HEK293 (cell line): ENCODE data around the gene BTBD2.

Source experiments
- CTCF ChIA-PET: fragments of 350-600 bp; formaldehyde crosslinking; extraction: SDS; loops from one replicate; lab custom pipeline; 2021; ENCODE audit warnings: antibody characterized with exemption; lab: Yijun Ruan, JAX
- POLR2A ChIA-PET: fragments of 300-600 bp; formaldehyde crosslinking; extraction: SDS; loops from one replicate; lab custom pipeline; 2020; ENCODE audit warnings: antibody characterized with exemption, inconsistent platforms; lab: Yijun Ruan, JAX
- H3K27ac ChIP-seq: fragments of 200-500 bp; sonication (Bioruptor generic); 2 replicates; pipeline ENCODE4 v1.5.1; 2014; ENCODE audit warnings: low read depth, low read length, control low read depth, inconsistent platforms; ENCODE audit errors: extremely low read depth
- H3K36me3 ChIP-seq, 2 experiments: fragments of 200-500 bp in 1 of 2; sonication (Bioruptor generic) in 1 of 2; 1 replicate in 1 of 2; 2 replicates in 1 of 2; pipeline ENCODE4 v1.5.1; 2014 to 2017; ENCODE audit warnings: inconsistent platforms in 2 of 2, low read length in 2 of 2; ENCODE audit not compliant: control insufficient read depth in 2 of 2, insufficient read depth in 1 of 2
- H3K4me1 ChIP-seq: fragments of 200-500 bp; sonication (Bioruptor generic); 2 replicates; pipeline ENCODE4 v1.5.1; 2014; ENCODE audit warnings: mild to moderate bottlenecking, low read length, inconsistent platforms; ENCODE audit not compliant: control insufficient read depth, insufficient read depth
- H3K4me3 ChIP-seq: 2 replicates; pipeline ENCODE4 v1.5.1; 2011; ENCODE audit warnings: low read depth, mild to moderate bottlenecking, control low read depth, low read length, moderate library complexity
- H3K9me3 ChIP-seq: fragments of 200-500 bp; sonication (Bioruptor generic); 2 replicates; pipeline ENCODE4 v1.5.1; 2014; ENCODE audit warnings: low read depth, low read length, inconsistent platforms; ENCODE audit not compliant: control insufficient read depth, insufficient read depth
- KLF10 ChIP-seq: fragments of 450-650 bp; IDR thresholded peaks from 2 replicates; pipeline ENCODE4 v1.5.1; 2018; ENCODE audit warnings: missing biosample characterization, mild to moderate bottlenecking, missing genetic modification characterization
- PRDM1 ChIP-seq: fragments of 450-650 bp; formaldehyde crosslinking; IDR thresholded peaks from 2 replicates; pipeline ENCODE4; 2016; ENCODE audit warnings: missing biosample characterization, missing genetic modification characterization
- SP2 ChIP-seq: fragments of 450-650 bp; formaldehyde crosslinking; IDR thresholded peaks from 2 replicates; pipeline ENCODE4 v1.5.1; 2016; ENCODE audit warnings: missing biosample characterization, missing genetic modification characterization
- ZBTB21 ChIP-seq: fragments of 450-650 bp; formaldehyde crosslinking; IDR thresholded peaks from 2 replicates; pipeline ENCODE4 v1.5.1; 2017; ENCODE audit warnings: missing biosample characterization, missing genetic modification characterization
- ZFP69B ChIP-seq: fragments of 450-650 bp; formaldehyde crosslinking; IDR thresholded peaks from 2 replicates; pipeline ENCODE4 v1.5.1; 2016; ENCODE audit warnings: missing biosample characterization, missing genetic modification characterization
- ZNF114 ChIP-seq: fragments of 450-650 bp; formaldehyde crosslinking; IDR thresholded peaks from 2 replicates; pipeline ENCODE4 v1.5.0; 2017; ENCODE audit warnings: missing biosample characterization, missing genetic modification characterization
- ZNF146 ChIP-seq: fragments of 450-650 bp; formaldehyde crosslinking; IDR thresholded peaks from 2 replicates; pipeline ENCODE4 v1.5.1; 2016; ENCODE audit warnings: missing biosample characterization, missing genetic modification characterization
- ZNF2 ChIP-seq: fragments of 450-650 bp; formaldehyde crosslinking; IDR thresholded peaks from 2 replicates; pipeline ENCODE4 v1.5.1; 2016; ENCODE audit warnings: missing biosample characterization, missing genetic modification characterization
- ZNF292 ChIP-seq: fragments of 450-650 bp; formaldehyde crosslinking; IDR thresholded peaks from 2 replicates; pipeline ENCODE4 v1.5.1; 2016; ENCODE audit warnings: low read depth, missing biosample characterization, missing genetic modification characterization, borderline replicate concordance
- ZNF302 ChIP-seq: fragments of 450-650 bp; formaldehyde crosslinking; IDR thresholded peaks from 2 replicates; pipeline ENCODE4 v1.5.1; 2016; ENCODE audit warnings: missing biosample characterization, missing genetic modification characterization, low read depth
- ZNF311 ChIP-seq: fragments of 450-650 bp; formaldehyde crosslinking; IDR thresholded peaks from 2 replicates; pipeline ENCODE4 v1.5.1; 2017; ENCODE audit warnings: missing biosample characterization, missing genetic modification characterization, borderline replicate concordance
- ZNF341 ChIP-seq: fragments of 450-650 bp; formaldehyde crosslinking; IDR thresholded peaks from 2 replicates; pipeline ENCODE4; 2016; ENCODE audit warnings: low read depth, missing biosample characterization, missing genetic modification characterization
- ZNF354C ChIP-seq: fragments of 450-650 bp; formaldehyde crosslinking; IDR thresholded peaks from 2 replicates; pipeline ENCODE4 v1.5.1; 2016; ENCODE audit warnings: missing biosample characterization, missing genetic modification characterization, low read depth, borderline replicate concordance
- ZNF391 ChIP-seq: fragments of 450-650 bp; formaldehyde crosslinking; IDR thresholded peaks from 2 replicates; pipeline ENCODE4 v1.5.1; 2016; ENCODE audit warnings: low read depth, missing biosample characterization, missing genetic modification characterization, borderline replicate concordance
- ZNF394 ChIP-seq: fragments of 450-650 bp; formaldehyde crosslinking; IDR thresholded peaks from 2 replicates; pipeline ENCODE4 v1.5.1; 2016; ENCODE audit warnings: missing biosample characterization, missing genetic modification characterization, mild to moderate bottlenecking, moderate library complexity, borderline replicate concordance
- ZNF473 ChIP-seq: fragments of 450-650 bp; formaldehyde crosslinking; IDR thresholded peaks from 2 replicates; pipeline ENCODE4 v1.5.1; 2017; ENCODE audit warnings: missing biosample characterization, missing genetic modification characterization
- ZNF510 ChIP-seq: fragments of 450-650 bp; formaldehyde crosslinking; IDR thresholded peaks from 2 replicates; pipeline ENCODE4 v1.5.1; 2018; ENCODE audit warnings: mild to moderate bottlenecking, missing genetic modification characterization, missing biosample characterization; ENCODE audit not compliant: insufficient replicate concordance
- ZNF560 ChIP-seq: fragments of 450-650 bp; formaldehyde crosslinking; IDR thresholded peaks from 2 replicates; pipeline ENCODE4 v1.5.1; 2017; ENCODE audit warnings: missing biosample characterization, missing genetic modification characterization, borderline replicate concordance
- ZNF654 ChIP-seq: fragments of 450-650 bp; formaldehyde crosslinking; IDR thresholded peaks from 2 replicates; pipeline ENCODE4 v1.5.1; 2016; ENCODE audit warnings: low read depth, missing biosample characterization, missing genetic modification characterization
- ZNF701 ChIP-seq: fragments of 450-650 bp; formaldehyde crosslinking; IDR thresholded peaks from 2 replicates; pipeline ENCODE4 v1.5.1; 2016; ENCODE audit warnings: missing biosample characterization, missing genetic modification characterization
- TF ChIP-seq, protein P1 (sequence below): IDR thresholded peaks from 2 replicates; pipeline ENCODE4 v1.6.1; 2011; ENCODE audit warnings: mild to moderate bottlenecking, low read depth, low read length, borderline replicate concordance
- TF ChIP-seq, protein P2 (sequence below): fragments of 450-650 bp; formaldehyde crosslinking; IDR thresholded peaks from 2 replicates; pipeline ENCODE4 v1.5.1; 2017; ENCODE audit warnings: missing biosample characterization, missing genetic modification characterization
- TF ChIP-seq, protein P3 (sequence below): sonication (generic); formaldehyde crosslinking; IDR thresholded peaks from 2 replicates; pipeline ENCODE4 v1.8.1; 2022; ENCODE audit warnings: mild to moderate bottlenecking, moderate library complexity, missing genetic modification reagents
- TF ChIP-seq, protein P4 (sequence below): fragments of 450-650 bp; formaldehyde crosslinking; IDR thresholded peaks from 2 replicates; pipeline ENCODE4 v1.5.1; 2016; ENCODE audit warnings: missing biosample characterization, missing genetic modification characterization

Gene BTBD2

DNA sequence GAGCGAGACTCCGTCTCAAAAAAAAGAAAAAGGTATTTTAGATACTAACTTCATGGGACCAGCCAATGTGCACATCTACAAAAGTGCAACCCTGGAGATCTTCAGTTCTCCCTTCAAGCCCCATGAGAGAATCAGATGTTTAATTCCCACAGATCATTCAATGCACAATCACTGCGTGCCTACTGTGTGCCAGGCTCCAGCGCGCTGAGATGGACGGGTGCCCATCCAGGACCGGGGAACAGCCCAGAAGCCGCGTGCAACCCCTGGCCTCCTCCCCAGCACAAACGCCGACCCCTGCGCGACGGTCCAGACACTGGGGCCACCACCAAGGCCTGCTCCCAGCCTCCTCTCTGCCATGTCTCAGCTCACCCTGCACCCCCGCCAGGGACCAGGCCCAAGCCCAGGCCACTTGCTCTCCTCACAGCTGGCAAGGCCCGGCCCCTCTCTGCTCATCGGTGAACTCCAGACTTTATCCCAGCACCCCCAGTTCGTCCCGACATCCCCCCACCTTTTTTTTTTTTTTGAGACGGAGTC lies 5.3 kb downstream of the BTBD2 start:
- Histone ChIP-seq H3K9me3 (no peaks in the 10 kb centered on the region), H3K4me1 (no peaks in the 10 kb centered on the region), H3K4me3 (no peak overlapping the region), H3K36me3 (peaks cover 11 to 22% of the 10 kb centered on the region in 2 experiments; a peak in 2 of 3 replicates), H3K27ac (no peak overlapping the region)
- POLR2A ChIA-PET = interaction anchor here (0.7 to 1.1 kb wide), 5 partner anchors 8 to 471 kb away, joined by 3 to 8 read pairs (median 4); no protein-coding TSS in a partner anchor
- CTCF ChIA-PET = interaction anchor here (0.6 to 1.1 kb wide), 2 partner anchors 19 to 82 kb away, joined by 3 read pairs; no protein-coding TSS in a partner anchor
- TF ChIP-seq ZNF146 (tag by site-specific recombination) = no peak
- TF ChIP-seq, protein P1, sequence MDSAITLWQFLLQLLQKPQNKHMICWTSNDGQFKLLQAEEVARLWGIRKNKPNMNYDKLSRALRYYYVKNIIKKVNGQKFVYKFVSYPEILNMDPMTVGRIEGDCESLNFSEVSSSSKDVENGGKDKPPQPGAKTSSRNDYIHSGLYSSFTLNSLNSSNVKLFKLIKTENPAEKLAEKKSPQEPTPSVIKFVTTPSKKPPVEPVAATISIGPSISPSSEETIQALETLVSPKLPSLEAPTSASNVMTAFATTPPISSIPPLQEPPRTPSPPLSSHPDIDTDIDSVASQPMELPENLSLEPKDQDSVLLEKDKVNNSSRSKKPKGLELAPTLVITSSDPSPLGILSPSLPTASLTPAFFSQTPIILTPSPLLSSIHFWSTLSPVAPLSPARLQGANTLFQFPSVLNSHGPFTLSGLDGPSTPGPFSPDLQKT = no peak
- TF ChIP-seq SP2 (tag by site-specific recombination) = no peak
- no peak for TF ChIP-seq ZNF510 (tag by site-specific recombination)
- no peak for TF ChIP-seq ZNF292 (tag by site-specific recombination)
- TF ChIP-seq ZNF2 (tag by site-specific recombination) = no peak
- TF ChIP-seq ZNF701 (tag by site-specific recombination) = no peak
- no peak for TF ChIP-seq PRDM1 (tag by site-specific recombination)
- TF ChIP-seq, protein P2, sequence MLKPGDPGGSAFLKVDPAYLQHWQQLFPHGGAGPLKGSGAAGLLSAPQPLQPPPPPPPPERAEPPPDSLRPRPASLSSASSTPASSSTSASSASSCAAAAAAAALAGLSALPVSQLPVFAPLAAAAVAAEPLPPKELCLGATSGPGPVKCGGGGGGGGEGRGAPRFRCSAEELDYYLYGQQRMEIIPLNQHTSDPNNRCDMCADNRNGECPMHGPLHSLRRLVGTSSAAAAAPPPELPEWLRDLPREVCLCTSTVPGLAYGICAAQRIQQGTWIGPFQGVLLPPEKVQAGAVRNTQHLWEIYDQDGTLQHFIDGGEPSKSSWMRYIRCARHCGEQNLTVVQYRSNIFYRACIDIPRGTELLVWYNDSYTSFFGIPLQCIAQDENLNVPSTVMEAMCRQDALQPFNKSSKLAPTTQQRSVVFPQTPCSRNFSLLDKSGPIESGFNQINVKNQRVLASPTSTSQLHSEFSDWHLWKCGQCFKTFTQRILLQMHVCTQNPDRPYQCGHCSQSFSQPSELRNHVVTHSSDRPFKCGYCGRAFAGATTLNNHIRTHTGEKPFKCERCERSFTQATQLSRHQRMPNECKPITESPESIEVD = no peak
- TF ChIP-seq ZNF354C (tag by site-specific recombination) = no peak
- no peak for TF ChIP-seq ZNF341 (tag by site-specific recombination)
- no peak for TF ChIP-seq ZNF311 (tag by site-specific recombination)
- TF ChIP-seq, protein P3, sequence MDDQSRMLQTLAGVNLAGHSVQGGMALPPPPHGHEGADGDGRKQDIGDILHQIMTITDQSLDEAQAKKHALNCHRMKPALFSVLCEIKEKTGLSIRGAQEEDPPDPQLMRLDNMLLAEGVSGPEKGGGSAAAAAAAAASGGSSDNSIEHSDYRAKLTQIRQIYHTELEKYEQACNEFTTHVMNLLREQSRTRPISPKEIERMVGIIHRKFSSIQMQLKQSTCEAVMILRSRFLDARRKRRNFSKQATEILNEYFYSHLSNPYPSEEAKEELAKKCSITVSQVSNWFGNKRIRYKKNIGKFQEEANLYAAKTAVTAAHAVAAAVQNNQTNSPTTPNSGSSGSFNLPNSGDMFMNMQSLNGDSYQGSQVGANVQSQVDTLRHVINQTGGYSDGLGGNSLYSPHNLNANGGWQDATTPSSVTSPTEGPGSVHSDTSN (CRISPR knock-in tag) = no peak
- TF ChIP-seq ZNF560 (tag by site-specific recombination) = no peak
- TF ChIP-seq ZFP69B (tag by site-specific recombination) = no peak

DNA sequence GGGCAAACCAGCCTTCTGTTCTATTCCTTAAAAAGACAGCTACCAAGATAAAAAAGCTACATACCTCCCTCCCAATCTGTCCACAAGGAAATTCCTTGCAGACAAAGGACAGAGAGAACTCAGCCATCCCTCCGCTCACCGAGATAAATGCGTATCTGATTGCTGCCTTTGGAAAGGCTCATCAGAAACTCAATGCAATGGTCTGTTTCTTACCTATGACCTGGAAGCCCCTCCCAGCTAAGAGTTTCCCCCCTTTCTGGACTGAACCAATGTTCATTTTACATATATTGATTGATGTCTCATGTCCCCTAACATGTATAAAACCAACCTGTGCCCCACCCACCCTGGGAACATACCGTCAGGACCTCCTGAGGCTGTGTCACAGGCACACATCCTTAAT lies 11.6 kb downstream of the BTBD2 start:
- ChIA-PET POLR2A (interaction anchor here (0.6 to 0.7 kb wide), 3 partner anchors 128 to 590 kb away, joined by 4 to 5 read pairs (median 4); no protein-coding TSS in a partner anchor), CTCF (interaction anchor here (1.1 to 1.5 kb wide), 2 partner anchors 16 to 65 kb away, joined by 3 read pairs; no protein-coding TSS in a partner anchor)
- Histone ChIP-seq H3K36me3 (peaks cover 19 to 26% of the 10 kb centered on the region in 2 experiments; a peak in 2 of 3 replicates), H3K4me1 (no peaks in the 10 kb centered on the region), H3K27ac (no peak overlapping the region), H3K9me3 (no peaks in the 10 kb centered on the region), H3K4me3 (no peak overlapping the region)
- TF ChIP-seq ZNF391 (tag by site-specific recombination) = no peak
- no peak for TF ChIP-seq ZNF473
- no peak for TF ChIP-seq ZNF394
- TF ChIP-seq ZNF654 = no peak
- TF ChIP-seq, protein P4, sequence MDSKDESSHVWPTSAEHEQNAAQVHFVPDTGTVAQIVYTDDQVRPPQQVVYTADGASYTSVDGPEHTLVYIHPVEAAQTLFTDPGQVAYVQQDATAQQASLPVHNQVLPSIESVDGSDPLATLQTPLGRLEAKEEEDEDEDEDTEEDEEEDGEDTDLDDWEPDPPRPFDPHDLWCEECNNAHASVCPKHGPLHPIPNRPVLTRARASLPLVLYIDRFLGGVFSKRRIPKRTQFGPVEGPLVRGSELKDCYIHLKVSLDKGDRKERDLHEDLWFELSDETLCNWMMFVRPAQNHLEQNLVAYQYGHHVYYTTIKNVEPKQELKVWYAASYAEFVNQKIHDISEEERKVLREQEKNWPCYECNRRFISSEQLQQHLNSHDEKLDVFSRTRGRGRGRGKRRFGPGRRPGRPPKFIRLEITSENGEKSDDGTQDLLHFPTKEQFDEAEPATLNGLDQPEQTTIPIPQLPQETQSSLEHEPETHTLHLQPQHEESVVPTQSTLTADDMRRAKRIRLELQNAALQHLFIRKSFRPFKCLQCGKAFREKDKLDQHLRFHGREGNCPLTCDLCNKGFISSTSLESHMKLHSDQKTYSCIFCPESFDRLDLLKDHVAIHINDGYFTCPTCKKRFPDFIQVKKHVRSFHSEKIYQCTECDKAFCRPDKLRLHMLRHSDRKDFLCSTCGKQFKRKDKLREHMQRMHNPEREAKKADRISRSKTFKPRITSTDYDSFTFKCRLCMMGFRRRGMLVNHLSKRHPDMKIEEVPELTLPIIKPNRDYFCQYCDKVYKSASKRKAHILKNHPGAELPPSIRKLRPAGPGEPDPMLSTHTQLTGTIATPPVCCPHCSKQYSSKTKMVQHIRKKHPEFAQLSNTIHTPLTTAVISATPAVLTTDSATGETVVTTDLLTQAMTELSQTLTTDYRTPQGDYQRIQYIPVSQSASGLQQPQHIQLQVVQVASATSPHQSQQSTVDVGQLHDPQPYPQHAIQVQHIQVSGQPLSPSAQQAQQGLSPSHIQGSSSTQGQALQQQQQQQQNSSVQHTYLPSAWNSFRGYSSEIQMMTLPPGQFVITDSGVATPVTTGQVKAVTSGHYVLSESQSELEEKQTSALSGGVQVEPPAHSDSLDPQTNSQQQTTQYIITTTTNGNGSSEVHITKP (tag by site-specific recombination) = peak; percentile 70
- TF ChIP-seq ZBTB21 (tag by site-specific recombination) = no peak
- TF ChIP-seq ZNF302 (tag by site-specific recombination) = no peak
- TF ChIP-seq KLF10 = no peak
- no peak for TF ChIP-seq ZNF114
